ENCODE results near the gene CPNE7. TPM values are rescaled to one million over a fixed set of nuclear protein-coding genes. Genes with fewer than 3 reads are reported as not detected.
A peak's percentile ranks its signal among the peaks of the same experiment; 100 is the strongest.

CPNE7 gene
- total and polyA plus RNA-seq, 2 experiments from 2014 or later = 1.6 to 2.2 TPM

DNA sequence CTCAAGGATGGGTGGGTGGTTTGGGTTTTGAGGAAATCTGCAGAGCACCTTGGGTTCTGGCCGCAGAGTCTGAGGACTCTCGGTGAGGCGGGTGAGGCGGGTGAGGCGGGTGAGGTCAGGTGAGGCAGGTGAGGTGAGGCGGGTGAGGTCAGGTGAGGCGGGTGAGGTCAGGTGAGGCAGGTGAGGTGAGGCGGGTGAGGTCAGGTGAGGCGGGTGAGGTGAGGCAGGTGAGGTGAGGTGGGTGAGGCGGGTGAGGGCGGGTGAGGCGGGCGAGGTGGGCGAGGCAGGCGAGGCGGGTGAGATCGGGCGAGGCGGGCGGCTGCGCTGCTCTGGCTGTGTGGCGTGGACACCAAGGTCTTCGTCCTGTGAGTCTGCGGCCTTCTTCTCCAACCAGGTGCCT, 39.2 kb upstream of the CPNE7 start:
- Histone ChIP-seq H3K9me3 (ENCODE audit: low read depth) (no peaks in the 10 kb centered on the region), H3K4me1 (ENCODE audit: low read depth) (peaks cover 8% of the 10 kb centered on the region), H3K27ac (no peak overlapping the region), H3K36me3 (peaks cover 27% of the 10 kb centered on the region), H3K27me3 (no peaks in the 10 kb centered on the region), H3K4me3 (no peak overlapping the region)
- TF ChIP-seq CTCF (IDR thresholded peaks at IDR 0.05; ENCODE audit: low read depth, low read length) = no peak
- no peak for DNase-seq (ENCODE audit: low read depth in 1 of 2, low spot score in 1 of 2)

GRCh38 chr16:89536886-89537548, 38.5 kb upstream of the CPNE7 start:
- no peak for TF ChIP-seq CTCF (IDR thresholded peaks at IDR 0.05; ENCODE audit: low read depth, low read length)
- Histone ChIP-seq H3K4me1 (ENCODE audit: low read depth) (peaks cover 10% of the 10 kb centered on the region), H3K4me3 (no peak overlapping the region), H3K27ac (no peak overlapping the region), H3K27me3 (no peaks in the 10 kb centered on the region), H3K36me3 (peaks cover 22% of the 10 kb centered on the region), H3K9me3 (ENCODE audit: low read depth) (no peaks in the 10 kb centered on the region)
- DNase-seq (ENCODE audit: low read depth in 1 of 2, low spot score in 1 of 2) = no peak

DNA sequence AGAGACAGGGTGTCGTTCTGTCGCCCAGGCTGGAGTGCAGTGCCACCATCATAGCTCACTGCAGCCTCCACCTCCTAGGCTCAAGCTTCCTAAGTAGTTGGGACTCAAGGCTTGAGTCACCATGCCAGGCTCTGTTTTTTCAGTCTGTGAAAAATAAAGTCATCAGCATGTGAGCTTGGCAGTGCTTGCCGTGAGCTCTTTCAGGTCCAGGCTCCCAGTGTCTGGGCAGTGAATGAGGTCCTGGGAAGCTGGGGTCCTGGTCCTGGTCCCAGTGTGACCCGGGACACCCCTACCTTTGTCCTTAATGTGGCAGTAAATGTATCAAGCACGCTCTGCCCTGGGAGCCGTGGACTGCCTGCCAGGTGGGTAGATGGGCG, 38.0 kb upstream of the CPNE7 start:
- no peak for TF ChIP-seq CTCF (IDR thresholded peaks at IDR 0.05; ENCODE audit: low read depth, low read length)
- H3K27ac ChIP-seq = no peak overlapping the region
- DNase-seq (ENCODE audit: low read depth in 1 of 2, low spot score in 1 of 2) = no peak
- H3K4me3 ChIP-seq = no peak overlapping the region
- H3K36me3 ChIP-seq = peaks cover 20% of the 10 kb centered on the region
- H3K4me1 ChIP-seq (ENCODE audit: low read depth) = peaks cover 10% of the 10 kb centered on the region
- no peaks in the 10 kb centered on the region for H3K27me3 ChIP-seq
- H3K9me3 ChIP-seq (ENCODE audit: low read depth) = no peaks in the 10 kb centered on the region

DNA sequence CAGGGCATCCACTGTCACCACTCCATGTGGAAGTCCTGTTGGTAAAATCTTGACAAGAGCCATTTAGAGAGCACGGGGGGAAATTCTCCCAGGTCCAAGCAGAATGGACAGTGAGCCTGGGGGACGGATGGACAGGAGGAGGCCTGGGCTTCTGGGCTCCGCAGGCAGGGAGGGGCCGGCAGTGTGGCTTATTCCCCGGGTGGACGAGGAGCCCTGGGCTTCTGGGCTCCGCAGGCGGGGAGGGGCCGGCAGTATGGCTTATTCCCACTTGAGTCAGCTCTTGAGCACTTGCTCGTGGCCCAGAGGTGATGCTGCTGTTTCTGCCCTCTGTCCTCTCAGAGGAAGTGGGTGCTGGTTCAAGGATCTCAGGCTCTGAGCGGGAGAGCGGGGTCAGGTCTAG, 37.3 kb upstream of the CPNE7 start:
- H3K9me3 ChIP-seq (ENCODE audit: low read depth) = no peaks in the 10 kb centered on the region
- peaks cover 10% of the 10 kb centered on the region for H3K4me1 ChIP-seq (ENCODE audit: low read depth)
- no peak for DNase-seq (ENCODE audit: low read depth in 1 of 2, low spot score in 1 of 2)
- no peaks in the 10 kb centered on the region for H3K27me3 ChIP-seq
- no peak overlapping the region for H3K27ac ChIP-seq
- peaks cover 20% of the 10 kb centered on the region for H3K36me3 ChIP-seq
- H3K4me3 ChIP-seq = no peak overlapping the region
- TF ChIP-seq CTCF (IDR thresholded peaks at IDR 0.05; ENCODE audit: low read depth, low read length) = no peak

- no peak for TF ChIP-seq CTCF (IDR thresholded peaks at IDR 0.05; ENCODE audit: low read depth, low read length)
- H3K36me3 ChIP-seq = peaks cover 4% of the 10 kb centered on the region
- no peak overlapping the region for H3K4me3 ChIP-seq
- H3K4me1 ChIP-seq (ENCODE audit: low read depth) = peaks cover 10% of the 10 kb centered on the region
- H3K27ac ChIP-seq = peak overlapping the region; percentile 64
- H3K27me3 ChIP-seq = no peaks in the 10 kb centered on the region
- no peaks in the 10 kb centered on the region for H3K9me3 ChIP-seq (ENCODE audit: low read depth)
- no peak for DNase-seq (ENCODE audit: low read depth in 1 of 2, low spot score in 1 of 2)
These were observed 35.0 kb upstream of the CPNE7 start for GRCh38 chr16:89540557-89540956.

All from cardiac muscle cell (in vitro differentiated cells and primary cell).